Sigmoid colon (tissue), 4 donors: ENCODE data around the gene TRIP11.

Experiments
- EP300 ChIP-seq, 4 donors: sonication (generic); formaldehyde crosslinking; IDR thresholded peaks; one replicate each; pipeline ENCODE4 v1.6.1; 2017; ENCODE audit warnings: antibody characterized with exemption in 4 of 4
- POLR2AphosphoS5 ChIP-seq, 4 donors: sonication (generic); formaldehyde crosslinking; IDR thresholded peaks; one replicate each; pipeline ENCODE4 v1.6.1; 2017; ENCODE audit warnings: antibody characterized with exemption in 4 of 4
- TF ChIP-seq, protein P1 (sequence below), 4 experiments: fragments of 450-650 bp in 3 of 4; fragments of 200-600 bp in 1 of 4; IDR thresholded peaks; one replicate each; pipeline ENCODE4 v1.5.1; 2016 to 2019; ENCODE audit warnings: antibody characterized with exemption in 4 of 4, mild to moderate bottlenecking in 3 of 4, moderate library complexity in 2 of 4

DNA sequence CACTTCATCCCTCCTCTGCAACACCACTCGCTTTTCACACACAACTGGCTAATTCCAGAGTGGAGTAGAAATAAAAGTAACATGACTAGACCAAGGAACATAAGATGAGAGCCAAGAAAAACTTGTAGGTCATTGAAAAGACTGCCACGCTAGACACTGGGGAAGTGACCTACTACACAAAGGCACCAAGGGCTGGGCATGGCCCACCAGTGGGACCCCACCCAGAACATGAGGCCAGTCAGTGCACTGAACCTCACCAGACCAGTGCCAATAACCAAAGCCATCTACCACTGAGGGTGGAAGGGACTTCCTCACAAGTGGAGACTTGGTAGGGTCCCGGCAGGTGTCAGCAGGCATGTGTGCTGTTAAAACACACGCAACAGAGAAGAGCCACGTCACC lies 112.1 kb downstream of the TRIP11 start:
- TF ChIP-seq, protein P1, sequence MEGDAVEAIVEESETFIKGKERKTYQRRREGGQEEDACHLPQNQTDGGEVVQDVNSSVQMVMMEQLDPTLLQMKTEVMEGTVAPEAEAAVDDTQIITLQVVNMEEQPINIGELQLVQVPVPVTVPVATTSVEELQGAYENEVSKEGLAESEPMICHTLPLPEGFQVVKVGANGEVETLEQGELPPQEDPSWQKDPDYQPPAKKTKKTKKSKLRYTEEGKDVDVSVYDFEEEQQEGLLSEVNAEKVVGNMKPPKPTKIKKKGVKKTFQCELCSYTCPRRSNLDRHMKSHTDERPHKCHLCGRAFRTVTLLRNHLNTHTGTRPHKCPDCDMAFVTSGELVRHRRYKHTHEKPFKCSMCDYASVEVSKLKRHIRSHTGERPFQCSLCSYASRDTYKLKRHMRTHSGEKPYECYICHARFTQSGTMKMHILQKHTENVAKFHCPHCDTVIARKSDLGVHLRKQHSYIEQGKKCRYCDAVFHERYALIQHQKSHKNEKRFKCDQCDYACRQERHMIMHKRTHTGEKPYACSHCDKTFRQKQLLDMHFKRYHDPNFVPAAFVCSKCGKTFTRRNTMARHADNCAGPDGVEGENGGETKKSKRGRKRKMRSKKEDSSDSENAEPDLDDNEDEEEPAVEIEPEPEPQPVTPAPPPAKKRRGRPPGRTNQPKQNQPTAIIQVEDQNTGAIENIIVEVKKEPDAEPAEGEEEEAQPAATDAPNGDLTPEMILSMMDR (IDR thresholded peaks at IDR 0.05), result no peak
- TF ChIP-seq EP300 (IDR thresholded peaks at IDR 0.05), result no peak
- TF ChIP-seq POLR2AphosphoS5 (IDR thresholded peaks at IDR 0.05), result no peak
